Purkinje cell (primary cell): ENCODE results near the gene LRRC14B. TPM values are rescaled to one million over a fixed set of nuclear protein-coding genes. Genes with fewer than 3 reads are reported as not detected.

Source experiments
- polyA plus RNA-seq: library from polyadenylated mRNA; unstranded; fragments of >200 nt; fragmentation: Nextera tagmentation; gene quantifications from 2 replicates; pipeline ENCODE4 v1.2.1, GENCODE V29; 2014

LRRC14B gene
- not detected in 2 replicates for polyA plus RNA-seq

GRCh38 chr5:191036-191948 lies at the start of gene LRRC14B:
Gene LRRC14B, plus strand, starts transcription at chr5:191495. Its CDS starts 44 bp downstream, at chr5:191539.

GRCh38 chr5:217494-218456 lies 26.5 kb downstream of the LRRC14B start, which contains the start of the genes CCDC127 and SDHA:
Gene CCDC127, minus strand, starts transcription at chr5:218153. Its CDS starts 1,304 bp downstream, at chr5:216849.
Gene SDHA, plus strand, starts transcription at chr5:218320. Its CDS starts 36 bp downstream, at chr5:218356.

Other genes starting within 250 kb of the LRRC14B start
- gene PLEKHG4B, start 99.3 kb upstream of the LRRC14B start, polyA plus RNA-seq, result 0.14 and 0.19 TPM in 2 replicates
- gene CCDC127, start 26.7 kb downstream of the LRRC14B start, polyA plus RNA-seq, result 22.3 and 30.3 TPM in 2 replicates
- 131 and 144 TPM in 2 replicates for gene SDHA, start 26.8 kb downstream of the LRRC14B start, polyA plus RNA-seq
- 154 and 254 TPM in 2 replicates for gene PDCD6, start 80.2 kb downstream of the LRRC14B start, polyA plus RNA-seq
- not detected in 2 replicates for gene AHRR, start 130.2 kb downstream of the LRRC14B start, polyA plus RNA-seq